C4-2B (cell line): ENCODE data around the gene DCUN1D5.

Source experiments
- CTCF ChIP-seq: fragments of 450-650 bp; conservative IDR thresholded peaks from 2 replicates; pipeline ENCODE4 v1.5.1; 2017; ENCODE audit warnings: mild to moderate bottlenecking
- ZFX ChIP-seq: fragments of 450-650 bp; IDR thresholded peaks from 2 replicates; pipeline ENCODE4 v1.6.1; 2017

DNA sequence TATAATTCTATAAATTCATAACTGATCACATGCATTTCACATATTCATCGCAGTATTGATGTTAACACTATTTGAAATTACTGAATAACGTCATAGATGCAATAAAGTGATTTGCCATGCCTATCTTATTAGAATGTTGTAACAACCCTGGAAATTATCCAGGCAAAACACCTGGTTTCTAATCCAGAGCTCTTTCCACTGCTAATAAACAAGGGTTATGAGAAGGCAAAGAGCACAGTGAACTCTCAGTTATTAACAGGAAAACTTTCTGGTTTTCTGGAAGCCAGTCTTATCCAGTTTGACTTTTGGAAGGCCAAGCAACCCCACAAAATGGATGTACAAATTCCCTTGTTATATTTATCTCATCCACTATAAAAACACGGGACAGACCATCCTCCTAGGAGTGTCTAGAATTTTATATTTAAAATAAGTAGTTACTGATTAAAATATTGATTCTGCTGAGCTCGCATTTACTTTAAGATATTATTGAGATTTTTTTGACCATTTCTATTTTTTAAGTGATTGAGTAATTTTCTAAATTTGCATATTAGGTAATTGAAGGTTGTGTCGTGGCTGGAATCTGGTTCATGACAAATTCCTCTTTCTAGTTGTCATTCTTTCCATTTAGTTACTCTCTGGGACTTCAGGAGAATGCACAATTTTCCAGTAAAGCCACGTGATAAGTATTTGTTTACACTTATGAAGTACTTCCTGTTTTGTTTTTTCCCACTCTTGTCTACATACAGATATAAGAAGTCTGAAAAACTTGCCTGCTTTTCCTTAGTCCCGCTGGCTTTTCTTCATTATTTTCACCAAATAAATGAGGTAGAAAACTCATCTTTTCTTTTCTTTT, 47.9 kb downstream of the DCUN1D5 start:
- TF ChIP-seq CTCF (no peak), ZFX (no peak)
